Stomach (tissue), 9 donors: ENCODE results near the gene ATP9B. TPM values are rescaled to one million over a fixed set of nuclear protein-coding genes. Genes with fewer than 3 reads are reported as not detected.

ENCODE experiments used
- DNase-seq, 2 donors: peaks; one replicate each; pipeline versions ENCODE4 v3.0.0 to v3.0.0-alpha.2; 2013 to 2019
- H3K27ac ChIP-seq, 5 donors: fragments of 200-600 bp in 4 of 5; sonication (generic) in 4 of 5; one replicate each; pipeline ENCODE4 v1.5.1; 2013 to 2019; ENCODE audit warnings: mild to moderate bottlenecking in 1 of 5, moderate library complexity in 1 of 5
- H3K27me3 ChIP-seq, 3 donors: fragments of 200-600 bp; sonication (generic); one replicate each; pipeline ENCODE4 v1.5.1; 2017 to 2019; ENCODE audit warnings: mixed run types in 1 of 3
- H3K36me3 ChIP-seq, 4 donors: fragments of 200-600 bp; sonication (generic); 1 replicate in 3 of 4; 2 replicates in 1 of 4; pipeline ENCODE4 v1.5.1; 2016 to 2019
- H3K4me1 ChIP-seq, 4 donors: fragments of 200-600 bp; sonication (generic); one replicate each; pipeline ENCODE4 v1.5.1; 2016 to 2019
- H3K4me3 ChIP-seq, 4 donors: fragments of 200-600 bp; sonication (generic) in 3 of 4; one replicate each; pipeline ENCODE4 v1.5.1; 2016 to 2019; ENCODE audit warnings: mild to moderate bottlenecking in 1 of 4
- H3K9me3 ChIP-seq, 4 donors: fragments of 200-600 bp; sonication (generic); one replicate each; pipeline ENCODE4 v1.5.1; 2016 to 2019
- CTCF ChIP-seq, 7 experiments: fragments of 450-650 bp in 4 of 7; fragments of 200-600 bp in 3 of 7; sonication (generic) in 3 of 7; IDR thresholded peaks; one replicate each; pipeline ENCODE4 v1.5.1; 2016 to 2019; ENCODE audit warnings: antibody characterized with exemption in 7 of 7, control low read depth in 2 of 7, mild to moderate bottlenecking in 1 of 7
- EP300 ChIP-seq: sonication (generic); formaldehyde crosslinking; IDR thresholded peaks from one replicate; pipeline ENCODE4 v1.6.1; 2017; ENCODE audit warnings: antibody characterized with exemption
- POLR2A ChIP-seq, 4 donors: fragments of 450-650 bp; IDR thresholded peaks; one replicate each; pipeline ENCODE4 v1.6.1; 2016; ENCODE audit warnings: antibody characterized with exemption in 4 of 4, control low read depth in 2 of 4, mild to moderate bottlenecking in 1 of 4, moderate library complexity in 1 of 4
- POLR2AphosphoS5 ChIP-seq, 3 donors: sonication (generic); formaldehyde crosslinking; IDR thresholded peaks; one replicate each; pipeline ENCODE4 v1.6.1; 2016; ENCODE audit warnings: antibody characterized with exemption in 3 of 3
- WGBS, 5 donors: extraction: QIAGEN DNeasy Blood & Tissue Kit in 3 of 5; methylation state at CpG; one replicate each; pipeline versions ENCODE4 v1.1.5 to v1.1.7; 2013 to 2018; 5-methylcytosine and 5-hydroxymethylcytosine counted together
- intact Hi-C: fragments of 100-400 bp; cut with DNase I; formaldehyde crosslinking; loops from one replicate; pipeline ENCODE4 v1.15.1; 2023; ENCODE audit warnings: low total_unique reads
- polyA plus RNA-seq, 3 donors: library from polyadenylated mRNA; stranded (reverse); fragments of 200-250 nt; gene quantifications; one replicate each; pipeline ENCODE4 v1.2.3, GENCODE V29; 2013
- total RNA-seq, 5 donors: library from RNA; depleted of rRNA; stranded (reverse); fragments of >200 nt; gene quantifications; one replicate each; pipeline versions ENCODE4 v1.1.0 to v1.2.3, GENCODE V29; 2014 to 2016
- donor health status: healthy with polysubstance abuse.
- donor health status: Bipolar disorder and iron deficiency.
- donor health status: healthy.

ATP9B gene
- total and polyA plus RNA-seq, 8 donors = 10.6 to 128 (median 34.9) TPM

- no peak for DNase-seq
- Histone ChIP-seq H3K36me3 (peaks cover 5 to 75% (median 59%) of the 10 kb centered on the region in 4 donors), H3K27me3 (no peaks in the 10 kb centered on the region), H3K4me1 (no peaks in the 10 kb centered on the region), H3K4me3 (no peak overlapping the region), H3K9me3 (no peaks in the 10 kb centered on the region), H3K27ac (no peak overlapping the region)
- TF ChIP-seq POLR2AphosphoS5 (IDR thresholded peaks at IDR 0.05) (no peak), POLR2A (IDR thresholded peaks at IDR 0.05) (no peak), CTCF (IDR thresholded peaks at IDR 0.05) (no peak), EP300 (no peak)
- intact Hi-C loops = no loop called here
- WGBS, 5 donors = 83 to 94% (median 91%) methylated on average over 10 of the region's 10 CpGs
Observed at GRCh38 chr18:79372461-79372860, 303.3 kb downstream of the ATP9B start.

GRCh38 chr18:79372991-79373390 lies 303.8 kb downstream of the ATP9B start:
- intact Hi-C loops = no loop called here
- Histone ChIP-seq H3K36me3 (peaks cover 7 to 75% (median 61%) of the 10 kb centered on the region in 4 donors), H3K4me3 (no peak overlapping the region), H3K27me3 (no peaks in the 10 kb centered on the region), H3K4me1 (no peaks in the 10 kb centered on the region), H3K9me3 (no peaks in the 10 kb centered on the region), H3K27ac (no peak overlapping the region)
- TF ChIP-seq POLR2AphosphoS5 (IDR thresholded peaks at IDR 0.05) = no peak
- no peak for TF ChIP-seq POLR2A (IDR thresholded peaks at IDR 0.05)
- 64 to 92% (median 83%) methylated on average over 2 of the region's 2 CpGs for WGBS, 5 donors
- DNase-seq = no peak

- TF ChIP-seq EP300 = no peak
- no peak for TF ChIP-seq CTCF (IDR thresholded peaks at IDR 0.05)
- TF ChIP-seq POLR2A (IDR thresholded peaks at IDR 0.05) = no peak
- TF ChIP-seq POLR2AphosphoS5 (IDR thresholded peaks at IDR 0.05) = no peak
Observed at GRCh38 chr18:79373736-79374135, 304.5 kb downstream of the ATP9B start.

GRCh38 chr18:79374408-79375171 lies 305.4 kb downstream of the ATP9B start:
- DNase-seq = no peak
- Histone ChIP-seq H3K4me1 (peaks cover 0 to 9% (median 7%) of the 10 kb centered on the region in 4 donors), H3K27me3 (no peaks in the 10 kb centered on the region), H3K36me3 (peaks cover 7 to 78% (median 66%) of the 10 kb centered on the region in 4 donors), H3K27ac (no peak overlapping the region), H3K9me3 (no peaks in the 10 kb centered on the region), H3K4me3 (no peak overlapping the region)
- no peak for TF ChIP-seq POLR2A (IDR thresholded peaks at IDR 0.05)
- no peak for TF ChIP-seq EP300
- no peak for TF ChIP-seq CTCF (IDR thresholded peaks at IDR 0.05)
- TF ChIP-seq POLR2AphosphoS5 (IDR thresholded peaks at IDR 0.05) = no peak
- intact Hi-C loops = no loop called here
- WGBS, 5 donors = 86 to 94% (median 92%) methylated on average over 21 to 25 of the region's 32 CpGs

More at GRCh38 chr18:79373736-79374135, 304.5 kb downstream of the ATP9B start:
- 93 to 98% (median 96%) methylated on average over 17 of the region's 17 CpGs for WGBS, 5 donors
- peaks cover 0 to 1% (median under 1%) of the 10 kb centered on the region in 4 donors for H3K4me1 ChIP-seq
- intact Hi-C loops = no loop called here
- no peaks in the 10 kb centered on the region for H3K27me3 ChIP-seq
- no peak for DNase-seq
- H3K4me3 ChIP-seq = no peak overlapping the region
- no peaks in the 10 kb centered on the region for H3K9me3 ChIP-seq
- peaks cover 7 to 83% (median 66%) of the 10 kb centered on the region in 4 donors for H3K36me3 ChIP-seq
- no peak overlapping the region for H3K27ac ChIP-seq
